GM18520 (cell line): ENCODE data around the gene BRD7.

ENCODE experiments used
- ATAC-seq: cut with Tn5 transposase; IDR thresholded peaks from one replicate; pipeline ENCODE4 v1.9.1; 2021; ENCODE audit not compliant: unreplicated experiment

BRD7 gene

GRCh38 chr16:50324345-50324744 lies 44.4 kb downstream of the BRD7 start:
- no peak for ATAC-seq

GRCh38 chr16:50323335-50324011 lies 45.3 kb downstream of the BRD7 start:
- no peak for ATAC-seq

GRCh38 chr16:50322333-50322732 lies 46.5 kb downstream of the BRD7 start:
- ATAC-seq = no peak

GRCh38 chr16:50320310-50320709 lies 48.5 kb downstream of the BRD7 start:
- ATAC-seq = no peak

GRCh38 chr16:50318796-50319578 lies 49.8 kb downstream of the BRD7 start:
- ATAC-seq = no peak

- no peak for ATAC-seq
Observed at GRCh38 chr16:50316848-50317630, 51.7 kb downstream of the BRD7 start.

- no peak for ATAC-seq
Observed at GRCh38 chr16:50316102-50316847, 52.5 kb downstream of the BRD7 start.

GRCh38 chr16:50315346-50315997 lies 53.3 kb downstream of the BRD7 start:
- no peak for ATAC-seq

GRCh38 chr16:50314665-50315064 lies 54.1 kb downstream of the BRD7 start:
- no peak for ATAC-seq

- no peak for ATAC-seq
Observed at GRCh38 chr16:50313596-50314478, 55.0 kb downstream of the BRD7 start.

- no peak for ATAC-seq
Observed at GRCh38 chr16:50311891-50312501, 56.8 kb downstream of the BRD7 start.

GRCh38 chr16:50311134-50311528 lies 57.7 kb downstream of the BRD7 start:
- ATAC-seq = no peak

- no peak for ATAC-seq
Observed at GRCh38 chr16:50310308-50311133, 58.3 kb downstream of the BRD7 start.

GRCh38 chr16:50309527-50310307 lies 59.1 kb downstream of the BRD7 start:
- no peak for ATAC-seq

GRCh38 chr16:50309156-50309526 lies 59.6 kb downstream of the BRD7 start:
- no peak for ATAC-seq

- no peak for ATAC-seq
Observed at GRCh38 chr16:50308237-50308965, 60.4 kb downstream of the BRD7 start.

GRCh38 chr16:50306287-50306686 lies 62.5 kb downstream of the BRD7 start:
- ATAC-seq = no peak
